GOT3 (cell line): ENCODE data around the gene ATP2C1.
"Not testable (repeated sequence)": the region's sequence is repeated elsewhere in the genome, so short reads cannot be mapped to it uniquely, and the experiment has no call there.

Experiments
- DNase-seq: peaks from one replicate; lab custom pipeline; 2025; ENCODE audit warnings: mixed read lengths; lab: John Stamatoyannopoulos, UW

ATP2C1 gene

DNA sequence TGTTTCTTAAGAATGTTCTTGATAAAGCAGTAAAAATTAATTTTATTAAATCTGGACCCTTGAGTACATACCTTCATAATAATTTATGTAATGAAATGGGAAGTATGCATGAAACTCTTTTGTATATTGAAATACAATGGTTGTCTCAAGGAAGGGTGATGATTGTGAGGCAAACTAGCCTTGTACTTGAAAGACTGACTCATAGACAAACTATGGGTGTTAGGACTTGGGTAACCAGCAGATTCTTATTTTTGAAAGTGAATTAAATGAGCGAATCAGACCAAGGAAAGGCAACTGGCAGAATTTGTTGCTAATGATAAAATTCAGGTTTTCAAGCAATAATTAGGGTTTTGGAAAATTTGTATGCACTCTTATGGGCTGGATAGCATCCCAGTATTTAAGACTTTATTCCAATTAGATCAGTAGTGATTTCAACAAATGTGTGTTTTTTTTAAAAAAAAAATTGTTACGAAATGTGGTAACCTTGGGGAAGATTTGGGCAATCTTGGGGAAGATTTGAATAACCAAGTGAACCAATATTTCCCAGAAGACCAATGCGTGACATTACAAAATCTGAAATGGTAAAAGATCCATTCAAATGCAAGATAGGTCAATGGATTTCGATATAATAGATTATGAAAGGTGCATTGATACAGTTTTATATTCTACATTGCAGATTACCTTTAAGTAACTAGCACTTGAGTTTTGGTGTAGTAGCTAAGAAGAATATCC lies 42.0 kb downstream of the ATP2C1 start:
- DNase-seq: no peak

DNA sequence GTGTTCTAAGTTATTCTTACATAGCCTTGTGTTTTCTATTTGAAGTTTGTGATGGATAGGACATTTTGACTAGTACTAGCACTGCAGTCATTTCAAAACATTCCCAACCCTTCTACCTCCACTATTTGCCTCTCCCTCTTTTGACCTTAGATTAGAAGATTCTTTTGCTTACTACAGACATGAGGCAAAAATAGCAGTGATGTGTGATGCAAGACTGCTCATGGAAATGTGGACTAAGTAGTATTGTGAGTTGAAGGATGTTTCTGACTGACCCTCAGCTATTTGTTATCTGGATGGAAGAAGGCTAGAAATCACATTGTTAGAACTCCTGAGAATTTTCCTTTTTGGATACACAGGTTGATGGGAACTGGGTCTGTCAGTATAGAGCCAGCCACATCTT lies 45.9 kb downstream of the ATP2C1 start:
- DNase-seq: no peak

- no peak for DNase-seq
These were observed 47.9 kb downstream of the ATP2C1 start for GRCh38 chr3:130941793-130942192.

GRCh38 chr3:130946882-130947281 lies 53.0 kb downstream of the ATP2C1 start:
- DNase-seq: no peak

DNA sequence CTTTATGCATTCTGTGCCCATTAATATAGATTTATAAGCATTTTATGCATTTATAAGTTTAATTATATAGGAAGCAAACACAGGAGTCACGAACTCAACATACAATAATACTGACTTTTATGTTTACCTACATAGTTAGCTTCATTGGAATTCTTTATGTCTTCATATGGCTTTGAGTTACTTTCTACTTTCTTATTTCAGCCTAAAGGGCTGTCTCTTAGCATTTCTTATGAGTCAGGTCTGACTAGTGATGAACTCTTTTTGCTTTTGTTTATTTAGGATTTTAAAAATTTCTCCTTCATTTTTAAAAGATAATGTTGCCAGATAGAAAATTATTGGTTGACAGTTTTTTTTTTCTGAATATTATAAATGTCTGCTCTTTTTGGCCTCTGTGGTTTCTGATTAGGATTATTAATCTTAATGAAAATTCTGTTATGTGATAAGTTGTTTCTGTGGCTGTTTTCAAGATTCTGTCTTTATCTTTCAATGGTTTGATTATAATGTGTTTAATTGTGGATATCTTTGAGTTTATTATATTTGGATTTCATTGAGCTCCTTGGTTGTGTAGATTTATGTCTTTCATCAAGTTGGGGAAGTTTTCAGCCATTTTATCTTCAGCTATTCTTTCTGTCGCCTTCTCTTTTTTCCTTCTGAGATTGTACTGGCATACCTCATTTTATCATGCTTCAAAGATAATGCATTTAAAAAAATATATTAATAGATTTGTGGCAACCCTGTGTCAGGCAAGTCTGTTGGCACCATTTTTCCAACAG lies 54.3 kb downstream of the ATP2C1 start:
- DNase-seq: no peak

DNA sequence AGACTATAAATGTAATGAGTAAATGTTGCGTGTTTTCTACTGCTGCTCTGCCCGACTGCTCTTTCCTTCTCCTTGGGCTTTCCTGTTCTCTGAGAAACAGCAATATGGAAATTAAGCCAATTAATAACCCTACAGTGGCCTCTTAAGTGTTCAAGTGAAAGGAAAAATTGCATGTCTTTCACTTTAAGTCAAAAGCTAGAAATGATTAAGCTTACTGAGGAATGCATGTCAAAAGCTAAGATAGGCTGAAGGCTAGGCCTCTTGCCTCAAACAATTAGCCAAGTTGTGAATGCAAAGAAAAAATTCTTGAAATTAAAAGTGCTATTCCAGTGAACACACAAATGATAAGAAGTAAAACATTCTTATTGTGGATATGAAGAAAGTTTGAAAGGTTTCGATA lies 55.0 kb downstream of the ATP2C1 start:
- DNase-seq: no peak

DNA sequence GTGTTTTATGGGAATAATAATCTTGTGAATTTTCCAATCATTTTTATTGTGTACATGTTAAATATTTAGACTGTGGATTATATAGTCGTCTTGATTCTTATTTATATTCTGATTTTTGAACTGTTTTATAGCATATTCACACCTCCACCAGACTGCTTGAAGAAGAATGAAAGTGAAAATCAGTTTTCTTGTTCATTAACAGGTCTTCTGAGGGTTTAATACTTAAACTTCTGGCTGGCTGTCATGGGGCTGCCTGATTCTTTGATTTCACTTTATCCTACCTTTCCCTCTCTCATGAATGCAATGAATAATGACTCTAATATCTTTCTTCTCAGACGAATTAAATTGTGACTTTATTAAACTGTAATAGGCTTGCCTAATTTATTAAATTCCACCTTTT lies 56.2 kb downstream of the ATP2C1 start:
- no peak for DNase-seq

- no peak for DNase-seq
These were observed 56.8 kb downstream of the ATP2C1 start for GRCh38 chr3:130950641-130951040.

- no peak for DNase-seq
These were observed 61.6 kb downstream of the ATP2C1 start for GRCh38 chr3:130955481-130955880.

DNA sequence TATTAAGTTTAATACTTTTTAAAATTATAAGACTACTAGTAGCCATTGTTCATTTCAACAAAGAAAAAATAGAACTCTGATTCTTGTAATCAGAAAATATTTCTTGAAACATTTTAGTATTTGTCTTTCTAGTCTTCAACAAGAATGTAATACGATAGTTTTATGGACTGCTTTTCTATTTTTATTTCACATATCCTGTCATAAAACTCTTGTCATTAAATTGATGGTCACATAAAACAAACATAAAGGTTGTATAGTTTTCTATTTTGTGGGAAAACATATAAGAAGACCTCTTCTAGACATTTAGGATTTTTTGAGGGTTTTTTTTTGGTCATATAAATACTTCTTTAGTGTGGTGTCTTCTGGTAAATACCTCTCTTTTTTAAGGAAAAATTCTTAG lies 62.4 kb downstream of the ATP2C1 start:
- no peak for DNase-seq

DNA sequence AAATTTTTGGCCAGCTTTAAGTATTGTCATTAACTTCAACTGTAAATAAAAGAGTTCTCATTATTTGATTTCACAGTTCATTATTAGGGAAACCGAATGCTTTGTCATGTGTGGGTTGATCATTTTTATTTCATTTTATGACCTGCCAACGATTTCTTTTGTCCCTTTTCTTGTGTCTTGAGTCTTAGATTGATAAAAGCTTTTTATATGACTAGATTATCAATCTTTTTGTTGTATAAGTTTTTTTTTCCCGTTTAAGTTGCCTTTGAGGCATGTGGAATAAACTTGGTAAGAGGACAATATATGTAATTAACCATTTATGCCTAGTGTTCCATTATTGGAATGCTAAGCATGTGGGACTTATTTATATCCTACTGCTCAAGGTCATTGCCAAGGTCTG lies 62.8 kb downstream of the ATP2C1 start:
- no peak for DNase-seq

DNA sequence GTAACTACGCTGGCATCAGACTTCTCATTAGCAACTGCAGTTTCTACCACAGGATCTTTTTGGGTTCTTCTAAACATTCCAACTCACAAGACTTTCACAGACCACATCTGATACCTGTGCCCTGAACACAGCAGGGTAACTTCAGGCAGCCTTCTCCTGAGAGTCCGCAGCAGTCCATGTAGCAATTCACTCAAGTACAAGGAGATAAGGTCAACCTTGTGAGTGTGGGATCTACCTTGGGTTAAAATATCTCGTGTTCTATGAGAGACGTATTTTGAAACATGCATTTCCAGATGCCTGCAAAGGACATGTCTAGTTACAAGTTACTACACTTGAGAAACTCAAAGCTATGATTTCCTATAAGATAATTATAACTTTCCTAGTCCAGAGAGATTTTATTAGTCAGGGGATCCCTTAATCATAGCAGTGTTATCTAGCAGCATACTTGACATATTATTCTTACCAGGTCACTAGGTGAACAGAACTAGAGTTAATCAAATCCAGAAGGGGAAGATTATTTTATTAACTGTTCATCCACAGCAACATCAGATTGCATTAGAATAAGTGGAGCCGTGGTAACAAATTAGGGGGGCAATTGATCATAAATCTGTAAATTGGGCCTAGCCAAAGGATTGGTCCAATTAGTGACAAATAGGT lies 66.4 kb downstream of the ATP2C1 start:
- no peak for DNase-seq

DNA sequence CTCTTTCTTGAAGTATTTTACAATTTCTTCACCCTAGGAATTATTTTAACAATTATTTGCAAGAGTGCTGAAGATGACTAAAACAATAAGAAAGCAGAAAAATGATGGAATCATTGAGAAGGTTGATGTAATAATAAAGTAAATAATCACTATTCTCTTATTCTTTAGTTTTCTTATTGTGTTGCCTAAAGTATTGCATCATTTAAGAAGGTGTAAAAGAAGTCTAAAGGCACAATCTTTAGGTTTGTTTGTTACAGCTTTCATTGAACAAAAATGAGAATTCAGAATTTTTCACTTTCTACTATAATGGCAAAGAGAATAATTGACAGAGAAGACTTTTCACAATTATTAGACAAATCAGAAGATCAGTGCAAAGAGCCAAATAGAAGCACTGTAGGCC lies 67.6 kb downstream of the ATP2C1 start:
- DNase-seq: no peak

- no peak for DNase-seq
These were observed 69.6 kb downstream of the ATP2C1 start for GRCh38 chr3:130963444-130963843.

DNA sequence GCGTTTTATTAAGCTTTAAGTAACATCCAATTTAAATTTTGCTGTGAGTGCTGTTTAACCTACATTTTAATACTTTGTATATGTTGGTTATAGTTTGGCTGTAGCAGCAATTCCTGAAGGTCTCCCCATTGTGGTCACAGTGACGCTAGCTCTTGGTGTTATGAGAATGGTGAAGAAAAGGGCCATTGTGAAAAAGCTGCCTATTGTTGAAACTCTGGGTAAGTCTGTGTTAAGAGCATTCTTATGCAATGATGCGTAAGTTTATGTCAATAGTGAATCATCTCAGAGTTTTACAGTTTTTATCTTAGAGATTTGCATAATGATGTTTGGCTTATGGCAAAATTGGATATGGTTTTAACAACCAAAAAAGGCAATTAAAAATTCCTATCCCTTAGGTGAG lies 70.0 kb downstream of the ATP2C1 start:
- no peak for DNase-seq

DNA sequence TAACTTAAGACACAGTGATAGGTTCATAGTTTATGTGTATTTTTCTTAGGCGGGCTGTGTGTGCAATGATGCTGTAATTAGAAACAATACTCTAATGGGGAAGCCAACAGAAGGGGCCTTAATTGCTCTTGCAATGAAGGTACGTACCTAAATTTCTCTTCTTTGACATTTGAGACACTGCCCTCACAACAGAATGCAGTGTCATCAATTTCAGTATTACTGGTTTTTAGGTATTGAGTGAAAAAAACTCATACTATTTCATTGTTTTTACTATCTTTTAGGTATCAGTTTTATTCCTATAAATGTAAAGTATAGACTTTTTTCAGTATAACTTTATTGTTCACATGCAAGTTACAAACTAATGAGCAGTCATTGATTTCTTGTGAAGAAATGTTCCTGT lies 73.4 kb downstream of the ATP2C1 start:
- DNase-seq: no peak

DNA sequence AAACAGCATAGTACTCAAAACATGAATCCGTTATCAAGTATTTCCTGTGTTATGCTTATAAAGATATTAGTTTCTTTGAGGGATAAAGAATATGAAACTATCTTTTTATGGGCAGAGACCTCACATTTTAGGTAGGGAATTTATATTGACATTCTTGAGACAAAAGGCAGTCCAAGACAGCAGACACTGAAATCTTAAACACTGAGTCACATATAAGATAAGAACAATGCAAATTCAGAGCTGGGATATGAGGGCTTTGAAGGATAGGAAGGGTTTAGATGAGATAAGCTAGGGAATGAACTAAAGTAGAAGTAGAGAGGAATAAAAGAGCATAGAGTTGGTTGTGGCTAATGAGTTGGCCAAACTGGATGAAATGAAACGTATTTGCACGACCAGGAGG lies 74.3 kb downstream of the ATP2C1 start:
- no peak for DNase-seq

GRCh38 chr3:130969621-130970020 lies 75.7 kb downstream of the ATP2C1 start:
- DNase-seq: no peak

- no peak for DNase-seq
These were observed 77.3 kb downstream of the ATP2C1 start for GRCh38 chr3:130971208-130971607.

DNA sequence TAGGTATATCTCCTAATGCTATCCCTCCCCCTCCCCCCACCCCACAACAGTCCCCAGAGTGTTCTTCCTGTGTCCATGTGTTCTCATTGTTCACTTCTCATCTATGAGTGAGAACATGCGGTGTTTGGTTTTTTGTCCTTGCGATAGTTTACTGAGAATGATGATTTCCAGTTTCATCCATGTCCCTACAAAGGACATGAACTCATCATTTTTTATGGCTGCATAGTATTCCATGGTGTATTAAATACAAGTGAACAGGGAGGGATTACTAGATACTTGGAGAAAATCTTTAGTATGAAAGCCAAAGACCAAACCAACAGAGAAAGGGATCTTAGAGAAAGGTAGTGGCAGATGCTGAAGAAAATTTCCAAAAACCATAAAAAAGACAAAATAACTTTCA lies 78.7 kb downstream of the ATP2C1 start:
- DNase-seq: not testable (repeated sequence)

DNA sequence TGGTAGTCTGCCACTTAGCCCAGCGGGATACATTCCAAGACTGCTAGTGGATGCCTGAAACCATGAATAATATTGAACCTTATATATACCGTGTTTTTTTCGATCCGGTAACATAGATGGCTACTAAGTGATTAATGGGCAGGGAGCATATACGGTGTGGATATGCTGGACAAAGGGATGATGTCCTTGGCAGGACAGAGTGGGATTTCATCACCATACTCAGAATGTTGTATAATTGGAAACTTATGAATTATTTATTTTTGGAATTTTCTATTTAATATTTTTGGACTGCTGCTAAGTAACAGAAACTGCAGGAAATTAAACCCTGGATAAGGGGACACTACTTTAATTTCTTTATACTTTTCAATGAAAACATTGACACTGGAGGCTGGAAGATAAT lies 79.5 kb downstream of the ATP2C1 start:
- DNase-seq: no peak

- no peak for DNase-seq
These were observed 80.3 kb downstream of the ATP2C1 start for GRCh38 chr3:130974201-130974600.

DNA sequence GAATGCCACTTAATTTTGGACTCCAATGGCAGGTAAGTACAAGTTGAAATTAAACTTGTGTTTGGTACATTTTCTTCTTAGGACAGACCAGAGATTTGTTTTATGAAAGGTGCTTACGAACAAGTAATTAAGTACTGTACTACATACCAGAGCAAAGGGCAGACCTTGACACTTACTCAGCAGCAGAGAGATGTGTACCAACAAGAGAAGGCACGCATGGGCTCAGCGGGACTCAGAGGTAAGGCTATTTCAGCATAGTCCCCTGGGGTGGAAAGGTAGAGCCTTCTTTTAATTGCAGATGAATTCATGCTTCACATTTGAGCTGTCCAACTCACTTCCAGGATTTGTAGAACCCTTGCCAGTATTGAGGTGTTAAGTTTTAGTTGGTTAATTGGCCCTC lies 81.4 kb downstream of the ATP2C1 start:
- no peak for DNase-seq
